Endodermal cell (in vitro differentiated cells): ENCODE measurements around the gene ZNF668. TPM values are rescaled to one million over a fixed set of nuclear protein-coding genes. Genes with fewer than 3 reads are reported as not detected.

Source experiments
- DNase-seq: peaks from one replicate; pipeline ENCODE4 v3.0.0-alpha.2; 2017
- H3K27ac ChIP-seq: 2 replicates; pipeline ENCODE4 v1.5.1; 2013; ENCODE audit warnings: mild to moderate bottlenecking, low read depth, low read length, moderate library complexity
- H3K27me3 ChIP-seq: 2 replicates; pipeline ENCODE4 v1.6.1; 2013; ENCODE audit warnings: mild to moderate bottlenecking, low read length, moderate library complexity; ENCODE audit not compliant: insufficient read depth, control insufficient read depth, poor library complexity, severe bottlenecking
- H3K36me3 ChIP-seq: 2 replicates; pipeline ENCODE4 v1.7.0; 2013; ENCODE audit warnings: mild to moderate bottlenecking, low read length, moderate library complexity; ENCODE audit not compliant: control insufficient read depth, insufficient read depth
- H3K4me1 ChIP-seq: one replicate; pipeline ENCODE4 v1.7.0; 2013; ENCODE audit warnings: low read length; ENCODE audit not compliant: control insufficient read depth, insufficient read depth
- H3K4me3 ChIP-seq: 2 replicates; pipeline ENCODE4 v1.5.1; 2013; ENCODE audit warnings: mild to moderate bottlenecking, low read length, moderate library complexity
- H3K9ac ChIP-seq: 2 replicates; pipeline ENCODE4 v1.6.1; 2013; ENCODE audit warnings: mild to moderate bottlenecking, low read length, moderate library complexity; ENCODE audit not compliant: poor library complexity, severe bottlenecking; ENCODE audit errors: extremely low read depth
- H3K9me3 ChIP-seq: 2 replicates; pipeline ENCODE4 v1.6.1; 2013; ENCODE audit warnings: mild to moderate bottlenecking, low read length, moderate library complexity; ENCODE audit not compliant: control insufficient read depth
- H3K27ac Mint-ChIP-seq: 2 replicates; pipeline ENCODE4 v1.8.0; 2020; ENCODE audit warnings: mixed read lengths
- H3K27me3 Mint-ChIP-seq: 2 replicates; pipeline ENCODE4 v1.8.0; 2021; ENCODE audit warnings: mild to moderate bottlenecking, mixed read lengths; ENCODE audit not compliant: insufficient read depth
- H3K36me3 Mint-ChIP-seq: 2 replicates; pipeline ENCODE4 v1.8.0; 2020; ENCODE audit warnings: low read depth, mixed read lengths
- H3K4me1 Mint-ChIP-seq: 2 replicates; pipeline ENCODE4 v1.8.0; 2020; ENCODE audit warnings: mixed read lengths
- H3K4me3 Mint-ChIP-seq: 2 replicates; pipeline ENCODE4 v1.8.0; 2020; ENCODE audit warnings: mild to moderate bottlenecking, moderate library complexity, mixed read lengths
- H3K9me3 Mint-ChIP-seq: 2 replicates; pipeline ENCODE4 v1.8.0; 2020; ENCODE audit warnings: mild to moderate bottlenecking, mixed read lengths
- WGBS, 2 experiments: methylation state at CpG; one replicate each; pipeline versions ENCODE4 v1.1.5 to v1.1.7; 2013; ENCODE audit warnings: missing lambda C conversion rate in 2 of 2, mixed read lengths in 1 of 2; ENCODE audit not compliant: insufficient coverage in 1 of 2, insufficient read length in 1 of 2; 5-methylcytosine and 5-hydroxymethylcytosine counted together
- total RNA-seq, 2 donors: library from RNA; stranded (reverse); fragmentation: NEBNext Ultra II Directional in 1 of 2; extraction: Animal tissue kit (Norgen Biotek cat#: 25700) in 1 of 2; gene quantifications; 2 replicates in 1 of 2; 3 replicates in 1 of 2; pipeline ENCODE4 v1.2.1, GENCODE V29; 2021
- TF ChIP-seq, protein P1 (sequence below): fragments of 200-600 bp; sonication (generic); conservative IDR thresholded peaks from 2 replicates; pipeline ENCODE4 v1.5.0; 2021; ENCODE audit warnings: antibody characterized with exemption, mild to moderate bottlenecking

The ZNF668 gene
- total RNA-seq, 2 donors from 2014 or later, result 11.2 to 12.6 TPM

DNA sequence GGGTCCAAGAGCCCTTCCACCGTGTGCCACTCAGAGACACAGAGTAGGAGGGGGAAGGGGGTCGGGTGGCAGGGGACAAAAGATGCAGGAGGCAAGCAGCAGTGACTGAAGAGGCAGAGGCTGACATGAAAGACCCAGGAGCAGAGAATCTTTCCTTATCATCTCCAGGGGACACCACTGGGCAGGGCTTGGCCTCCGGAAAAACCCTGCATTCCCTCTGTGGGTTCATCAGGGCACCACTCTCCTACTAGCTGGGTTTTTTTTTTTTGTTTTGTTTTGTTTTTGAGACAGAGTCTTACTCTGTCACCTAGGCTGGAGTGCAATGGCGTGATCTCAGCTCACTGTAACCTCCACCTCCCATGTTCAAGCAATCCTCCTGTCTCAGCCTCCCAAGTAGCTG is 42.8 kb downstream of the ZNF668 start:
- H3K27ac Mint-ChIP-seq, result no peak overlapping the region
- Histone ChIP-seq H3K9me3 (no peaks in the 10 kb centered on the region), H3K4me1 (no peaks in the 10 kb centered on the region), H3K27ac (no peak overlapping the region), H3K9ac (no peak overlapping the region), H3K4me3 (no peak overlapping the region), H3K27me3 (no peaks in the 10 kb centered on the region), H3K36me3 (peaks cover 6% of the 10 kb centered on the region)
- H3K4me1 Mint-ChIP-seq, result peaks cover 6% of the 10 kb centered on the region
- DNase-seq, result no peak
- 78 to 81% methylated on average over 2 to 4 of the region's 4 CpGs for WGBS, 2 experiments
- peaks cover 8% of the 10 kb centered on the region for H3K27me3 Mint-ChIP-seq
- H3K9me3 Mint-ChIP-seq, result no peaks in the 10 kb centered on the region
- H3K36me3 Mint-ChIP-seq, result peaks cover 8% of the 10 kb centered on the region
- TF ChIP-seq, protein P1, sequence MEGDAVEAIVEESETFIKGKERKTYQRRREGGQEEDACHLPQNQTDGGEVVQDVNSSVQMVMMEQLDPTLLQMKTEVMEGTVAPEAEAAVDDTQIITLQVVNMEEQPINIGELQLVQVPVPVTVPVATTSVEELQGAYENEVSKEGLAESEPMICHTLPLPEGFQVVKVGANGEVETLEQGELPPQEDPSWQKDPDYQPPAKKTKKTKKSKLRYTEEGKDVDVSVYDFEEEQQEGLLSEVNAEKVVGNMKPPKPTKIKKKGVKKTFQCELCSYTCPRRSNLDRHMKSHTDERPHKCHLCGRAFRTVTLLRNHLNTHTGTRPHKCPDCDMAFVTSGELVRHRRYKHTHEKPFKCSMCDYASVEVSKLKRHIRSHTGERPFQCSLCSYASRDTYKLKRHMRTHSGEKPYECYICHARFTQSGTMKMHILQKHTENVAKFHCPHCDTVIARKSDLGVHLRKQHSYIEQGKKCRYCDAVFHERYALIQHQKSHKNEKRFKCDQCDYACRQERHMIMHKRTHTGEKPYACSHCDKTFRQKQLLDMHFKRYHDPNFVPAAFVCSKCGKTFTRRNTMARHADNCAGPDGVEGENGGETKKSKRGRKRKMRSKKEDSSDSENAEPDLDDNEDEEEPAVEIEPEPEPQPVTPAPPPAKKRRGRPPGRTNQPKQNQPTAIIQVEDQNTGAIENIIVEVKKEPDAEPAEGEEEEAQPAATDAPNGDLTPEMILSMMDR, result no peak
- H3K4me3 Mint-ChIP-seq, result peak overlapping the region; percentile 90

DNA sequence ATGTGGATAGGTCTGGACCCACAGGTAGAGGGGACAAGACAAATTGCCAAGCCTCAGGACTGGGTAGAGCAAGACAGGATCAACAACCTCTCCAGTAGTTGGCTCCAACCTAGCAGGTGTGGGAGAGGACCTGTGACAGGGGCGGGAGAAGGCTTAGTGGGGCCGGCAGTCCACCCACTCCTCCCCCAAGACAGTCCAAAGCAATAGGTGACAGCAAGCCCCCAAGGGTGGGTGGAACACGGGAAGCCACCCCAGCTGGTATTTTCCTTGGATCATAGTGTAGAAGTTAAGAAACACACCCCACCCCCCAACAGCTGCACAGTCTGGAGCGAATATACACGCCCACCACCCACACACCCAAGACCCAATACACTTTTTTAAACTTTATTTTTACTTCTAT is 44.8 kb downstream of the ZNF668 start:
- H3K27me3 Mint-ChIP-seq, result peaks cover 8% of the 10 kb centered on the region
- no peak overlapping the region for H3K27ac ChIP-seq
- H3K27ac Mint-ChIP-seq, result no peak overlapping the region
- TF ChIP-seq, protein P1, result no peak
- no peak overlapping the region for H3K4me3 ChIP-seq
- no peak overlapping the region for H3K9ac ChIP-seq
- no peaks in the 10 kb centered on the region for H3K9me3 ChIP-seq
- no peaks in the 10 kb centered on the region for H3K27me3 ChIP-seq
- peaks cover 1% of the 10 kb centered on the region for H3K36me3 Mint-ChIP-seq
- H3K36me3 ChIP-seq, result no peaks in the 10 kb centered on the region
- H3K4me3 Mint-ChIP-seq, result no peak overlapping the region
- 80% methylated on average over 3 of the region's 5 CpGs; no CpG with 5 or more reads in 1 of the 2 experiments for WGBS, 2 experiments
- no peak for DNase-seq
- no peaks in the 10 kb centered on the region for H3K4me1 ChIP-seq
- peaks cover 5% of the 10 kb centered on the region for H3K4me1 Mint-ChIP-seq
- no peaks in the 10 kb centered on the region for H3K9me3 Mint-ChIP-seq

DNA sequence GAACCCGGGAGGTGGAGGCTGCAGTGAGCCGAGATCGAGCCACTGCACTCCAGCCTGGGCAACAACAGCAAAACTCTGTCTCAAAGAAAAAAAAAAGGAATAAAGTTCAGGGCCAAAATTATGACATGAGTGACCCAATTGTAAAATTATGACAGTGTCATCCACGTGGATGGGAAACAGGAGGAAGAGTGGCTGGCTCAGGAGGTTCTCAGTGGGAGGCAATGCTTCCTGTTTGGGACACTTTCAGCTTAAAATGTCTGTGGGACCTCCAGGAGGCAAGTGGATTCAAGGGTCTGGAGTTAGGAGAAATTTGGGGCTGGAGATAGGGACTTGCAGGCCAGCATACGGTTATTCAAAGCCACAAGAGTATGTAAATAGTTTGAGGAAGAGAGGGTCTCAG is 48.7 kb downstream of the ZNF668 start:
- peaks cover under 1% of the 10 kb centered on the region for H3K27me3 Mint-ChIP-seq
- H3K4me3 Mint-ChIP-seq, result no peak overlapping the region
- Histone ChIP-seq H3K27me3 (no peaks in the 10 kb centered on the region), H3K4me3 (no peak overlapping the region), H3K36me3 (no peaks in the 10 kb centered on the region), H3K27ac (no peak overlapping the region), H3K9ac (no peak overlapping the region), H3K9me3 (no peaks in the 10 kb centered on the region), H3K4me1 (peaks cover 3% of the 10 kb centered on the region)
- no peak for DNase-seq
- TF ChIP-seq, protein P1, result no peak
- H3K36me3 Mint-ChIP-seq, result no peaks in the 10 kb centered on the region
- no peak overlapping the region for H3K27ac Mint-ChIP-seq
- H3K9me3 Mint-ChIP-seq, result no peaks in the 10 kb centered on the region
- WGBS, 2 experiments, result 79 to 92% methylated on average over 2 to 5 of the region's 5 CpGs
- H3K4me1 Mint-ChIP-seq, result no peaks in the 10 kb centered on the region
